IMR-90 (cell line): ENCODE results near the gene SPTB. TPM values are rescaled to one million over a fixed set of nuclear protein-coding genes. Genes with fewer than 3 reads are reported as not detected.

Experiments
- ATAC-seq: fragments of 200-7000 bp; cut with Tn5 transposase; 2 replicates; pipeline ENCODE4 v1.9.1; 2020; ENCODE audit warnings: low read depth, mild to moderate bottlenecking, moderate library complexity
- BruUV-seq: library from RNA; stranded (reverse); fragments of 400-500 nt; replicated peaks from 2 replicates; lab custom pipeline; 2021; lab: Mats Ljungman, UMichigan
- CTCF ChIA-PET: fragments of 300-600 bp; formaldehyde crosslinking; extraction: SDS; loops from one replicate; lab custom pipeline; 2021; ENCODE audit warnings: antibody characterized with exemption; lab: Yijun Ruan, JAX
- POLR2A ChIA-PET: fragments of 300-600 bp; sonication (Branson Sonifier 250); formaldehyde crosslinking; loops from one replicate; lab custom pipeline; 2022; ENCODE audit warnings: antibody characterized with exemption; ENCODE audit not compliant: unreplicated experiment; lab: Charles Lee
- DNase-seq: peaks from one replicate; pipeline ENCODE4 v3.0.0; 2013
- H2AFZ ChIP-seq: replicated peaks from 2 replicates; pipeline ENCODE3; 2013; ENCODE audit warnings: low read length, mild to moderate bottlenecking; ENCODE audit not compliant: poor library complexity
- H2AK5ac ChIP-seq: 2 replicates; pipeline ENCODE4 v1.6.1; 2013; ENCODE audit warnings: low read depth, low read length, inconsistent platforms
- H2AK9ac ChIP-seq: replicated peaks from 2 replicates; pipeline ENCODE3; 2013; ENCODE audit warnings: mild to moderate bottlenecking, low read depth, low read length, moderate library complexity; ENCODE audit not compliant: poor library complexity
- H2BK120ac ChIP-seq: 2 replicates; pipeline ENCODE4 v1.6.1; 2013; ENCODE audit warnings: low read depth, low read length, inconsistent platforms
- H2BK15ac ChIP-seq: 3 replicates; pipeline ENCODE4 v1.6.1; 2013; ENCODE audit warnings: low read depth, low read length, inconsistent platforms
- H2BK20ac ChIP-seq: 2 replicates; pipeline ENCODE4 v1.6.1; 2013; ENCODE audit warnings: low read depth, mild to moderate bottlenecking, inconsistent platforms, low read length, moderate library complexity
- H2BK5ac ChIP-seq: 2 replicates; pipeline ENCODE4 v1.6.1; 2013; ENCODE audit warnings: mild to moderate bottlenecking, low read depth, low read length, inconsistent platforms; ENCODE audit not compliant: poor library complexity, severe bottlenecking
- H3K14ac ChIP-seq: replicated peaks from 2 replicates; pipeline ENCODE4 v1.6.1; 2013; ENCODE audit warnings: low read depth, low read length, inconsistent platforms
- H3K18ac ChIP-seq: 2 replicates; pipeline ENCODE4 v1.6.1; 2013; ENCODE audit warnings: low read depth, low read length, control low read depth
- H3K23ac ChIP-seq: 2 replicates; pipeline ENCODE4 v1.6.1; 2013; ENCODE audit warnings: low read depth, low read length, inconsistent platforms
- H3K27ac ChIP-seq: 2 replicates; pipeline ENCODE4 v1.5.1; 2013; ENCODE audit warnings: mild to moderate bottlenecking, control low read depth, low read length; ENCODE audit not compliant: insufficient read depth
- H3K27me3 ChIP-seq: 2 replicates; pipeline ENCODE4 v1.6.1; 2013; ENCODE audit warnings: low read length; ENCODE audit not compliant: control insufficient read depth, insufficient read depth
- H3K36me3 ChIP-seq: 2 replicates; pipeline ENCODE4 v1.6.1; 2013; ENCODE audit warnings: low read length, mixed read lengths; ENCODE audit not compliant: control insufficient read depth, insufficient read depth
- H3K4ac ChIP-seq: 2 replicates; pipeline ENCODE4 v1.6.1; 2013; ENCODE audit warnings: low read depth, low read length, inconsistent platforms
- H3K4me1 ChIP-seq: 2 replicates; pipeline ENCODE4 v1.6.1; 2013; ENCODE audit warnings: low read length, mixed read lengths; ENCODE audit not compliant: control insufficient read depth, insufficient read depth
- H3K4me2 ChIP-seq: 2 replicates; pipeline ENCODE4 v1.6.1; 2013; ENCODE audit warnings: low read depth, mild to moderate bottlenecking, control low read depth, low read length, moderate library complexity
- H3K4me3 ChIP-seq: 2 replicates; pipeline ENCODE4 v1.5.1; 2013; ENCODE audit warnings: low read depth, mild to moderate bottlenecking, control low read depth, low read length, moderate library complexity; ENCODE audit not compliant: insufficient read depth
- H3K56ac ChIP-seq: 2 replicates; pipeline ENCODE4 v1.6.1; 2013; ENCODE audit warnings: low read length, inconsistent platforms; ENCODE audit not compliant: insufficient read depth; ENCODE audit errors: extremely low read depth
- H3K79me1 ChIP-seq, 2 experiments: 2 replicates each; pipeline ENCODE4 v1.6.1; 2013; ENCODE audit warnings: low read length in 2 of 2, inconsistent platforms in 1 of 2, low read depth in 1 of 2
- H3K9ac ChIP-seq: 2 replicates; pipeline ENCODE4 v1.6.1; 2013; ENCODE audit warnings: low read depth, low read length, control low read depth
- H3K9me1 ChIP-seq: 2 replicates; pipeline ENCODE4 v1.6.1; 2013; ENCODE audit warnings: low read length, inconsistent platforms; ENCODE audit not compliant: insufficient read depth
- H3K9me3 ChIP-seq: 2 replicates; pipeline ENCODE4 v1.6.1; 2013; ENCODE audit warnings: low read length; ENCODE audit not compliant: control insufficient read depth, insufficient read depth
- H4K20me1 ChIP-seq: 2 replicates; pipeline ENCODE4 v1.6.1; 2013; ENCODE audit warnings: low read length, inconsistent platforms; ENCODE audit not compliant: insufficient read depth
- H4K5ac ChIP-seq: 2 replicates; pipeline ENCODE4 v1.6.1; 2013; ENCODE audit warnings: mild to moderate bottlenecking, low read depth, low read length, control low read depth
- H4K8ac ChIP-seq, 2 experiments: 2 replicates each; pipeline ENCODE4 v1.6.1; 2013; ENCODE audit warnings: low read depth in 2 of 2, low read length in 2 of 2, control low read depth in 1 of 2, inconsistent platforms in 1 of 2
- H4K91ac ChIP-seq: 2 replicates; pipeline ENCODE4 v1.6.1; 2013; ENCODE audit warnings: low read depth, low read length, inconsistent platforms; ENCODE audit not compliant: insufficient read depth
- CEBPB ChIP-seq: IDR thresholded peaks from 2 replicates; pipeline ENCODE4 v1.6.1; 2012; ENCODE audit warnings: low read depth, low read length, improper control_type of control experiment
- CHD1 ChIP-seq: IDR thresholded peaks from 2 replicates; pipeline ENCODE4 v1.6.1; 2012; ENCODE audit warnings: low read depth, low read length, improper control_type of control experiment
- RAD21 ChIP-seq: IDR thresholded peaks from 2 replicates; pipeline ENCODE4 v1.6.1; 2012; ENCODE audit warnings: low read length, improper control_type of control experiment
- SMC3 ChIP-seq: fragments of 150-350 bp; IDR thresholded peaks from 2 replicates; pipeline ENCODE4 v1.6.1; 2016; ENCODE audit warnings: low read depth, mild to moderate bottlenecking, antibody characterized with exemption, low read length, moderate library complexity
- WGBS, 2 experiments: methylation state at CpG; one replicate each; pipeline versions ENCODE4 v1.1.5 to v1.1.7; 2013; ENCODE audit warnings: missing lambda C conversion rate in 2 of 2; ENCODE audit not compliant: insufficient read length in 1 of 2; ENCODE audit errors: extremely low coverage in 2 of 2; 5-methylcytosine and 5-hydroxymethylcytosine counted together
- dilution Hi-C: fragments of 300-500 bp; cut with HindIII; formaldehyde crosslinking; loops from one replicate; pipeline ENCODE4 v1.14.3; 2018; ENCODE audit warnings: low sequenced_read_pairs; ENCODE audit not compliant: unreplicated experiment
- in situ Hi-C: fragments of 300-500 bp; cut with MboI; formaldehyde crosslinking; loops from 3 replicates; pipeline ENCODE4 v1.14.3; 2019; ENCODE audit warnings: low sequenced_read_pairs, inconsistent platforms, mixed read lengths
- intact Hi-C: fragments of 100-400 bp; cut with micrococcal nuclease; formaldehyde crosslinking; loops from 2 replicates; pipeline ENCODE4 v1.10.0; 2022
- polyA plus RNA-seq, 3 experiments: library from polyadenylated mRNA; depleted of rRNA; stranded (reverse); fragments of >200 nt; gene quantifications; 2 replicates each; pipeline ENCODE4 v1.2.3, GENCODE V29; 2012; ENCODE audit warnings: low replicate concordance in 1 of 3
- total RNA-seq: library from RNA; depleted of rRNA; stranded (reverse); fragments of >200 nt; gene quantifications from 2 replicates; pipeline ENCODE4 v1.2.3, GENCODE V29; 2012
- TF ChIP-seq, protein P1 (sequence below): conservative IDR thresholded peaks from 2 replicates; pipeline ENCODE4 v1.5.1; 2012; ENCODE audit warnings: mild to moderate bottlenecking, low read depth, low read length, improper control_type of control experiment

The SPTB gene
- total and polyA plus RNA-seq, 2 of the 4 experiments (the other 2 are of a cell fraction), result under 0.01 to 0.07 TPM

- peak overlapping the region; percentile 60 for H3K4me2 ChIP-seq
- H3K27ac ChIP-seq, result no peak overlapping the region
- 0 out of 2 replicates have a peak overlapping the region, but pooled peaks have one; percentile 20 for H3K4ac ChIP-seq
- H3K9me1 ChIP-seq, result peaks cover 8% of the 10 kb centered on the region
- no TSS peak for BruUV-seq
- DNase-seq, result peak; percentile 74
- H3K18ac ChIP-seq, result no peak overlapping the region
- POLR2A ChIA-PET, result interaction anchor here (0.5 to 0.6 kb wide), 2 partner anchors 86 to 143 kb away, joined by 3 read pairs; no protein-coding TSS in a partner anchor
- no peaks in the 10 kb centered on the region for H3K79me1 ChIP-seq
- intact Hi-C loops (loop anchor here (1.0 to 5.0 kb wide), 3 partner anchors 94 to 421 kb away; no protein-coding TSS in a partner anchor), dilution Hi-C loops (no loop called here), in situ Hi-C loops (loop anchor here (5.0 to 10.0 kb wide), 2 partner anchors 93 to 230 kb away; no protein-coding TSS in a partner anchor)
- H2AK9ac ChIP-seq, result peak overlapping the region; percentile 22
- H3K56ac ChIP-seq, result no peak overlapping the region
- no peaks in the 10 kb centered on the region for H3K9me3 ChIP-seq
- no peak overlapping the region for H3K23ac ChIP-seq
- TF ChIP-seq SMC3 (peak; percentile 89), CHD1 (no peak), RAD21 (peak; percentile 89), CEBPB (no peak)
- TF ChIP-seq, protein P1, sequence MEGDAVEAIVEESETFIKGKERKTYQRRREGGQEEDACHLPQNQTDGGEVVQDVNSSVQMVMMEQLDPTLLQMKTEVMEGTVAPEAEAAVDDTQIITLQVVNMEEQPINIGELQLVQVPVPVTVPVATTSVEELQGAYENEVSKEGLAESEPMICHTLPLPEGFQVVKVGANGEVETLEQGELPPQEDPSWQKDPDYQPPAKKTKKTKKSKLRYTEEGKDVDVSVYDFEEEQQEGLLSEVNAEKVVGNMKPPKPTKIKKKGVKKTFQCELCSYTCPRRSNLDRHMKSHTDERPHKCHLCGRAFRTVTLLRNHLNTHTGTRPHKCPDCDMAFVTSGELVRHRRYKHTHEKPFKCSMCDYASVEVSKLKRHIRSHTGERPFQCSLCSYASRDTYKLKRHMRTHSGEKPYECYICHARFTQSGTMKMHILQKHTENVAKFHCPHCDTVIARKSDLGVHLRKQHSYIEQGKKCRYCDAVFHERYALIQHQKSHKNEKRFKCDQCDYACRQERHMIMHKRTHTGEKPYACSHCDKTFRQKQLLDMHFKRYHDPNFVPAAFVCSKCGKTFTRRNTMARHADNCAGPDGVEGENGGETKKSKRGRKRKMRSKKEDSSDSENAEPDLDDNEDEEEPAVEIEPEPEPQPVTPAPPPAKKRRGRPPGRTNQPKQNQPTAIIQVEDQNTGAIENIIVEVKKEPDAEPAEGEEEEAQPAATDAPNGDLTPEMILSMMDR, result peak; percentile 88
- peaks cover 12% of the 10 kb centered on the region for H3K27me3 ChIP-seq
- H3K14ac ChIP-seq, result no peak overlapping the region
- H2BK20ac ChIP-seq, result no peak overlapping the region
- CTCF ChIA-PET, result interaction anchor here (0.5 to 1.5 kb wide), 13 partner anchors 14 to 145 kb away, joined by 3 to 9 read pairs (median 4); no protein-coding TSS in a partner anchor
- 0 out of 2 replicates have a peak, but pooled peaks cover 6% of the 10 kb centered on the region for H4K20me1 ChIP-seq
- H3K9ac ChIP-seq, result no peak overlapping the region
- H2BK15ac ChIP-seq, result no peak overlapping the region
- no peak overlapping the region for H2BK5ac ChIP-seq
- no peaks in the 10 kb centered on the region for H3K36me3 ChIP-seq
- peak overlapping the region; percentile 91 for H2AFZ ChIP-seq
- peak overlapping the region; percentile 58; the same call in 1 of the 2 replicates for H2BK120ac ChIP-seq
- 58% methylated on average over 12 of the region's 29 CpGs; no CpG with 5 or more reads in 1 of the 2 experiments for WGBS, 2 experiments
- H4K91ac ChIP-seq, result no peak overlapping the region; the same call in 1 of the 2 replicates
- peak overlapping the region; percentile 13 to 22; a peak in 1 of 4 replicates for H4K8ac ChIP-seq
- peak overlapping the region; percentile 69 for H2AK5ac ChIP-seq
- no peak overlapping the region for H4K5ac ChIP-seq
- no peak overlapping the region for H3K4me3 ChIP-seq
- peaks cover 30% of the 10 kb centered on the region for H3K4me1 ChIP-seq
- peak; percentile 84 for ATAC-seq
These were observed 114.8 kb downstream of the SPTB start for GRCh38 chr14:64764641-64765520.
